ENCODE results near the gene SCAF8. TPM values are rescaled to one million over a fixed set of nuclear protein-coding genes. Genes with fewer than 3 reads are reported as not detected.

Gene SCAF8
- total and polyA plus RNA-seq, 2 donors (not counting 1 experiment from before 2014, with no cell fraction given), result 25.7 to 75.2 TPM

GRCh38 chr6:154841109-154841508 is 107.9 kb downstream of the SCAF8 start:
- no peak for TF ChIP-seq EZH2 (IDR thresholded peaks at IDR 0.05; ENCODE audit: borderline replicate concordance, insufficient read depth, low read depth, low read length, poor library complexity, severe bottlenecking)
- no peak for TF ChIP-seq CTCF (IDR thresholded peaks at IDR 0.05)
- Histone ChIP-seq H3K79me2 (ENCODE audit: control insufficient read depth, insufficient read depth, low read length) (peaks cover 8% of the 10 kb centered on the region), H3K9ac (ENCODE audit: low read length) (no peak overlapping the region), H4K20me1 (ENCODE audit: control insufficient read depth, insufficient read depth, low read length, poor library complexity, severe bottlenecking) (peaks cover 31% of the 10 kb centered on the region), H2AFZ (ENCODE audit: insufficient read depth, low read depth, low read length, poor library complexity, severe bottlenecking) (no peak overlapping the region), H3K4me2 (replicated peaks; ENCODE audit: low read depth, low read length, poor library complexity, severe bottlenecking) (no peak overlapping the region), H3K4me3 (ENCODE audit: control extremely low read depth in 1 of 5, extremely low read depth in 1 of 5, insufficient read depth in 1 of 5, low read depth in 2 of 5, low read length in 4 of 5) (no peak overlapping the region), H3K4me1 (ENCODE audit: control insufficient read depth in 2 of 2, insufficient read depth in 2 of 2, low read length in 2 of 2) (no peaks in the 10 kb centered on the region), H3K36me3 (replicated peaks in 1 of 2; ENCODE audit: control extremely low read depth in 1 of 2, control insufficient read depth in 1 of 2, extremely low read depth in 1 of 2, insufficient read depth in 2 of 2, low read length in 1 of 2) (peaks cover 9% of the 10 kb centered on the region in 2 experiments), H3K27ac (ENCODE audit: low read length in 2 of 2) (no peak overlapping the region), H3K9me3 (ENCODE audit: control extremely low read depth in 1 of 3, control insufficient read depth in 2 of 3, insufficient read depth in 1 of 3, low read length in 2 of 3) (no peaks in the 10 kb centered on the region), H3K27me3 (replicated peaks in 1 of 4; ENCODE audit: control extremely low read depth in 1 of 4, control insufficient read depth in 3 of 4, insufficient read depth in 4 of 4, low read length in 3 of 4) (no peaks in the 10 kb centered on the region)
- POLR2A ChIA-PET, result no interaction called here
- ATAC-seq (ENCODE audit: low read depth) (no peak), DNase-seq (no peak)
- Mint-ChIP-seq H3K27ac (no peak overlapping the region), H3K27me3 (no peaks in the 10 kb centered on the region), H3K9me3 (ENCODE audit: insufficient read depth) (no peaks in the 10 kb centered on the region), H3K4me3 (no peak overlapping the region), H3K4me1 (peaks cover 21% of the 10 kb centered on the region)
- CTCF ChIA-PET, result no interaction called here
- 90% methylated on average over 2 of the region's 4 CpGs for WGBS (ENCODE audit: insufficient coverage)
- intact Hi-C loops (cut with micrococcal nuclease), result no loop called here

GRCh38 chr6:154842833-154843232 is 109.6 kb downstream of the SCAF8 start:
- Histone ChIP-seq H3K36me3 (replicated peaks in 1 of 2; ENCODE audit: control extremely low read depth in 1 of 2, control insufficient read depth in 1 of 2, extremely low read depth in 1 of 2, insufficient read depth in 2 of 2, low read length in 1 of 2) (peaks cover 9% of the 10 kb centered on the region in 2 experiments), H3K9me3 (ENCODE audit: control extremely low read depth in 1 of 3, control insufficient read depth in 2 of 3, insufficient read depth in 1 of 3, low read length in 2 of 3) (no peaks in the 10 kb centered on the region), H3K4me2 (replicated peaks; ENCODE audit: low read depth, low read length, poor library complexity, severe bottlenecking) (no peak overlapping the region), H4K20me1 (ENCODE audit: control insufficient read depth, insufficient read depth, low read length, poor library complexity, severe bottlenecking) (peaks cover 38% of the 10 kb centered on the region), H3K27ac (ENCODE audit: low read length in 2 of 2) (no peak overlapping the region), H2AFZ (ENCODE audit: insufficient read depth, low read depth, low read length, poor library complexity, severe bottlenecking) (no peak overlapping the region), H3K4me3 (ENCODE audit: control extremely low read depth in 1 of 5, extremely low read depth in 1 of 5, insufficient read depth in 1 of 5, low read depth in 2 of 5, low read length in 4 of 5) (no peak overlapping the region), H3K9ac (ENCODE audit: low read length) (no peak overlapping the region), H3K79me2 (ENCODE audit: control insufficient read depth, insufficient read depth, low read length) (peaks cover 17% of the 10 kb centered on the region), H3K4me1 (ENCODE audit: control insufficient read depth in 2 of 2, insufficient read depth in 2 of 2, low read length in 2 of 2) (no peaks in the 10 kb centered on the region), H3K27me3 (replicated peaks in 1 of 4; ENCODE audit: control extremely low read depth in 1 of 4, control insufficient read depth in 3 of 4, insufficient read depth in 4 of 4, low read length in 3 of 4) (no peaks in the 10 kb centered on the region)
- ATAC-seq (ENCODE audit: low read depth) (no peak), DNase-seq (no peak)
- Mint-ChIP-seq H3K9me3 (ENCODE audit: insufficient read depth) (no peaks in the 10 kb centered on the region), H3K27ac (no peak overlapping the region), H3K27me3 (no peaks in the 10 kb centered on the region), H3K4me1 (peaks cover 20% of the 10 kb centered on the region), H3K4me3 (no peak overlapping the region)
- POLR2A ChIA-PET, result no interaction called here
- CTCF ChIA-PET, result interaction anchor here (1.2 kb wide), 2 partner anchors 89 to 167 kb away, joined by 3 read pairs; no protein-coding TSS in a partner anchor
- WGBS (ENCODE audit: insufficient coverage), result no CpG with 5 or more reads among the region's 2 CpGs
- TF ChIP-seq CTCF (IDR thresholded peaks at IDR 0.05) (no peak), EZH2 (IDR thresholded peaks at IDR 0.05; ENCODE audit: borderline replicate concordance, insufficient read depth, low read depth, low read length, poor library complexity, severe bottlenecking) (no peak)
- intact Hi-C loops (cut with micrococcal nuclease), result no loop called here
